ENCODE results near the gene SERPINA12. TPM values are rescaled to one million over a fixed set of nuclear protein-coding genes. Genes with fewer than 3 reads are reported as not detected.

Gene SERPINA12
- total and polyA plus RNA-seq, 4 donors = 0.28 TPM; not detected in 3

DNA sequence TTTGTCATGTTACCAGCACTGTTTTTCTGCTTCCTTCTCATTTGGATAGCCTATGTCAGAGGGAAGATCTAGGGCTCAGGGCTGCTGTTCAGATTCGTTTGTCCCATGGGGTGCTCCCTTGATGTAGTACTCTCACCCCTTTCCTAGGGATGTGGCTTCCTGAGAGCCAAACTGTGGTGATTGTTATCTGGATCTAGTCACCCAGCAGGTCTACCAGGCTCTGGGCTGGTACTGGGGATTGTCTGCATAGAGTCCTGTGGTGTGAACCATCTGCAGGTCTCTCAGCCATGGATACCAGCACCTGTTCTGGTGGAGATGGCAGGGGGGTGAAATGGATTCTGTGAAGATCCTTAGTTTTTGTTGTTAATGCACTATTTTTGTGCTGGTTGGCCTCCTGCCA lies 51.2 kb downstream of the SERPINA12 start:
- Histone ChIP-seq H3K9ac (ENCODE audit: low read depth in 1 of 2, low read length in 2 of 2) (no peak overlapping the region), H3K36me3 (ENCODE audit: control insufficient read depth in 4 of 4, insufficient read depth in 3 of 4, low read depth in 1 of 4, low read length in 3 of 4) (no peaks in the 10 kb centered on the region), H3K27me3 (ENCODE audit: control insufficient read depth in 4 of 4, insufficient read depth in 4 of 4, low read length in 3 of 4) (no peaks in the 10 kb centered on the region), H3K4me1 (ENCODE audit: control insufficient read depth in 4 of 4, insufficient read depth in 4 of 4, low read length in 3 of 4) (peaks cover 2 to 21% (median 11%) of the 10 kb centered on the region in 4 donors), H3K27ac (ENCODE audit: low read depth in 1 of 2, low read length in 2 of 2) (no peak overlapping the region), H3K9me3 (ENCODE audit: control insufficient read depth in 4 of 4, low read length in 3 of 4) (no peaks in the 10 kb centered on the region), H3K4me3 (ENCODE audit: low read depth in 1 of 3, low read length in 3 of 3) (no peak overlapping the region)
- WGBS = 76% methylated on average over 1 of the region's 1 CpG
- TF ChIP-seq YY1 (IDR thresholded peaks at IDR 0.05) (no peak), HNF4G (IDR thresholded peaks at IDR 0.05) (no peak), FOXA2 (IDR thresholded peaks at IDR 0.05) (no peak), HNF4A (conservative IDR thresholded peaks at IDR 0.05) (no peak), RXRA (IDR thresholded peaks at IDR 0.05) (no peak), TAF1 (conservative IDR thresholded peaks at IDR 0.05) (no peak), GABPA (IDR thresholded peaks at IDR 0.05 in 1 of 2, conservative IDR thresholded peaks at IDR 0.05 in 1 of 2) (no peak), SP1 (IDR thresholded peaks at IDR 0.05) (no peak), NR2F2 (IDR thresholded peaks at IDR 0.05) (no peak), JUND (IDR thresholded peaks at IDR 0.05) (no peak), FOXA1 (IDR thresholded peaks at IDR 0.05) (no peak)
- TF ChIP-seq, protein P1, sequence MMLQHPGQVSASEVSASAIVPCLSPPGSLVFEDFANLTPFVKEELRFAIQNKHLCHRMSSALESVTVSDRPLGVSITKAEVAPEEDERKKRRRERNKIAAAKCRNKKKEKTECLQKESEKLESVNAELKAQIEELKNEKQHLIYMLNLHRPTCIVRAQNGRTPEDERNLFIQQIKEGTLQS (IDR thresholded peaks at IDR 0.05) = no peak
- TF ChIP-seq, protein P2, sequence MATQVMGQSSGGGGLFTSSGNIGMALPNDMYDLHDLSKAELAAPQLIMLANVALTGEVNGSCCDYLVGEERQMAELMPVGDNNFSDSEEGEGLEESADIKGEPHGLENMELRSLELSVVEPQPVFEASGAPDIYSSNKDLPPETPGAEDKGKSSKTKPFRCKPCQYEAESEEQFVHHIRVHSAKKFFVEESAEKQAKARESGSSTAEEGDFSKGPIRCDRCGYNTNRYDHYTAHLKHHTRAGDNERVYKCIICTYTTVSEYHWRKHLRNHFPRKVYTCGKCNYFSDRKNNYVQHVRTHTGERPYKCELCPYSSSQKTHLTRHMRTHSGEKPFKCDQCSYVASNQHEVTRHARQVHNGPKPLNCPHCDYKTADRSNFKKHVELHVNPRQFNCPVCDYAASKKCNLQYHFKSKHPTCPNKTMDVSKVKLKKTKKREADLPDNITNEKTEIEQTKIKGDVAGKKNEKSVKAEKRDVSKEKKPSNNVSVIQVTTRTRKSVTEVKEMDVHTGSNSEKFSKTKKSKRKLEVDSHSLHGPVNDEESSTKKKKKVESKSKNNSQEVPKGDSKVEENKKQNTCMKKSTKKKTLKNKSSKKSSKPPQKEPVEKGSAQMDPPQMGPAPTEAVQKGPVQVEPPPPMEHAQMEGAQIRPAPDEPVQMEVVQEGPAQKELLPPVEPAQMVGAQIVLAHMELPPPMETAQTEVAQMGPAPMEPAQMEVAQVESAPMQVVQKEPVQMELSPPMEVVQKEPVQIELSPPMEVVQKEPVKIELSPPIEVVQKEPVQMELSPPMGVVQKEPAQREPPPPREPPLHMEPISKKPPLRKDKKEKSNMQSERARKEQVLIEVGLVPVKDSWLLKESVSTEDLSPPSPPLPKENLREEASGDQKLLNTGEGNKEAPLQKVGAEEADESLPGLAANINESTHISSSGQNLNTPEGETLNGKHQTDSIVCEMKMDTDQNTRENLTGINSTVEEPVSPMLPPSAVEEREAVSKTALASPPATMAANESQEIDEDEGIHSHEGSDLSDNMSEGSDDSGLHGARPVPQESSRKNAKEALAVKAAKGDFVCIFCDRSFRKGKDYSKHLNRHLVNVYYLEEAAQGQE (IDR thresholded peaks at IDR 0.05) = no peak
- TF ChIP-seq, protein P3, sequence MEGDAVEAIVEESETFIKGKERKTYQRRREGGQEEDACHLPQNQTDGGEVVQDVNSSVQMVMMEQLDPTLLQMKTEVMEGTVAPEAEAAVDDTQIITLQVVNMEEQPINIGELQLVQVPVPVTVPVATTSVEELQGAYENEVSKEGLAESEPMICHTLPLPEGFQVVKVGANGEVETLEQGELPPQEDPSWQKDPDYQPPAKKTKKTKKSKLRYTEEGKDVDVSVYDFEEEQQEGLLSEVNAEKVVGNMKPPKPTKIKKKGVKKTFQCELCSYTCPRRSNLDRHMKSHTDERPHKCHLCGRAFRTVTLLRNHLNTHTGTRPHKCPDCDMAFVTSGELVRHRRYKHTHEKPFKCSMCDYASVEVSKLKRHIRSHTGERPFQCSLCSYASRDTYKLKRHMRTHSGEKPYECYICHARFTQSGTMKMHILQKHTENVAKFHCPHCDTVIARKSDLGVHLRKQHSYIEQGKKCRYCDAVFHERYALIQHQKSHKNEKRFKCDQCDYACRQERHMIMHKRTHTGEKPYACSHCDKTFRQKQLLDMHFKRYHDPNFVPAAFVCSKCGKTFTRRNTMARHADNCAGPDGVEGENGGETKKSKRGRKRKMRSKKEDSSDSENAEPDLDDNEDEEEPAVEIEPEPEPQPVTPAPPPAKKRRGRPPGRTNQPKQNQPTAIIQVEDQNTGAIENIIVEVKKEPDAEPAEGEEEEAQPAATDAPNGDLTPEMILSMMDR (IDR thresholded peaks at IDR 0.05; ENCODE audit: low read depth, low read length, missing input control) = no peak
- TF ChIP-seq, protein P4, sequence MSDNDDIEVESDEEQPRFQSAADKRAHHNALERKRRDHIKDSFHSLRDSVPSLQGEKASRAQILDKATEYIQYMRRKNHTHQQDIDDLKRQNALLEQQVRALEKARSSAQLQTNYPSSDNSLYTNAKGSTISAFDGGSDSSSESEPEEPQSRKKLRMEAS (IDR thresholded peaks at IDR 0.05) = no peak
- TF ChIP-seq, protein P5, sequence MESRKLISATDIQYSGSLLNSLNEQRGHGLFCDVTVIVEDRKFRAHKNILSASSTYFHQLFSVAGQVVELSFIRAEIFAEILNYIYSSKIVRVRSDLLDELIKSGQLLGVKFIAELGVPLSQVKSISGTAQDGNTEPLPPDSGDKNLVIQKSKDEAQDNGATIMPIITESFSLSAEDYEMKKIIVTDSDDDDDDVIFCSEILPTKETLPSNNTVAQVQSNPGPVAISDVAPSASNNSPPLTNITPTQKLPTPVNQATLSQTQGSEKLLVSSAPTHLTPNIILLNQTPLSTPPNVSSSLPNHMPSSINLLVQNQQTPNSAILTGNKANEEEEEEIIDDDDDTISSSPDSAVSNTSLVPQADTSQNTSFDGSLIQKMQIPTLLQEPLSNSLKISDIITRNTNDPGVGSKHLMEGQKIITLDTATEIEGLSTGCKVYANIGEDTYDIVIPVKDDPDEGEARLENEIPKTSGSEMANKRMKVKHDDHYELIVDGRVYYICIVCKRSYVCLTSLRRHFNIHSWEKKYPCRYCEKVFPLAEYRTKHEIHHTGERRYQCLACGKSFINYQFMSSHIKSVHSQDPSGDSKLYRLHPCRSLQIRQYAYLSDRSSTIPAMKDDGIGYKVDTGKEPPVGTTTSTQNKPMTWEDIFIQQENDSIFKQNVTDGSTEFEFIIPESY (IDR thresholded peaks at IDR 0.05) = no peak
- no peak for DNase-seq (ENCODE audit: low spot score)

DNA sequence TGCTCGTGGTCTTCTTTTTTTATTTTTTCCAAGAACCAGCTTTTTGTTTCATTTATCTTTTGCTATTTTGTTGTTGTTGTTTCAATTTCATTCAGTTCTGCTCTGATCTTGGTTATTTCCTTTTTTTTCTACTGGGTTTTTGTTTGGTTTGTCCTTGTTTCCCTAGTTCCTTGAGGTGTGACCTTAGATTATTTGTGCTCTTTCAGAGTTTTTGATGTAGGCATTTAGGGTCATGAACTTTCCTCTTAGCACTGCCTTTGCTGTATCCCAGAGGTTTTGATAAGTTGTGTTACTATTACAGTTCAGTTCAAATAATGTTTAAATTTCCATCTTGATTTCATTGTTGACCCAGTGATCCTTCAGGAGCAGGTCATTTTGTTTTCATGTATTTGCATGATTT lies 53.3 kb downstream of the SERPINA12 start:
- no peaks in the 10 kb centered on the region for H3K27me3 ChIP-seq (ENCODE audit: control insufficient read depth in 4 of 4, insufficient read depth in 4 of 4, low read length in 3 of 4)
- 0% methylated on average over 1 of the region's 1 CpG for WGBS
- H3K4me1 ChIP-seq (ENCODE audit: control insufficient read depth in 4 of 4, insufficient read depth in 4 of 4, low read length in 3 of 4) = peaks cover 0 to 8% (median 2%) of the 10 kb centered on the region in 4 donors
- no peak overlapping the region for H3K9ac ChIP-seq (ENCODE audit: low read depth in 1 of 2, low read length in 2 of 2)
- no peak for DNase-seq (ENCODE audit: low spot score)
- H3K27ac ChIP-seq (ENCODE audit: low read depth in 1 of 2, low read length in 2 of 2) = no peak overlapping the region
- H3K9me3 ChIP-seq (ENCODE audit: control insufficient read depth in 4 of 4, low read length in 3 of 4) = no peaks in the 10 kb centered on the region
- no peaks in the 10 kb centered on the region for H3K36me3 ChIP-seq (ENCODE audit: control insufficient read depth in 4 of 4, insufficient read depth in 3 of 4, low read depth in 1 of 4, low read length in 3 of 4)
- H3K4me3 ChIP-seq (ENCODE audit: low read depth in 1 of 3, low read length in 3 of 3) = no peak overlapping the region
- TF ChIP-seq SP1 (IDR thresholded peaks at IDR 0.05) (no peak), NR2F2 (IDR thresholded peaks at IDR 0.05) (no peak), HNF4G (IDR thresholded peaks at IDR 0.05) (no peak), RXRA (IDR thresholded peaks at IDR 0.05) (peak in 1 of 2 donors; percentile 74), TAF1 (conservative IDR thresholded peaks at IDR 0.05) (no peak), GABPA (IDR thresholded peaks at IDR 0.05 in 1 of 2, conservative IDR thresholded peaks at IDR 0.05 in 1 of 2) (no peak), FOXA1 (IDR thresholded peaks at IDR 0.05) (no peak), RAD21 (IDR thresholded peaks at IDR 0.05) (no peak), YY1 (IDR thresholded peaks at IDR 0.05) (no peak)
- TF ChIP-seq, protein P1 (IDR thresholded peaks at IDR 0.05) = no peak
- TF ChIP-seq, protein P5 (IDR thresholded peaks at IDR 0.05) = no peak
- TF ChIP-seq, protein P3 (IDR thresholded peaks at IDR 0.05; ENCODE audit: low read depth, low read length, missing input control) = no peak
- TF ChIP-seq, protein P4 (IDR thresholded peaks at IDR 0.05) = no peak
